ENCODE results near the gene RPS6KB2. TPM values are rescaled to one million over a fixed set of nuclear protein-coding genes. Genes with fewer than 3 reads are reported as not detected.
"Not testable (repeated sequence)": the region's sequence is repeated elsewhere in the genome, so short reads cannot be mapped to it uniquely, and the experiment has no call there.

RPS6KB2 gene
- total and polyA plus RNA-seq, 2 donors (not counting 1 experiment from before 2014, with no cell fraction given) = 29.0 to 30.6 TPM

- H3K4me3 ChIP-seq (replicated peaks in 1 of 4; ENCODE audit: control extremely low read depth in 1 of 4, insufficient read depth in 1 of 4, low read depth in 3 of 4, low read length in 4 of 4) = no peak overlapping the region
- H3K9ac ChIP-seq (ENCODE audit: insufficient read depth, low read length) = no peak overlapping the region
- no peak overlapping the region for H2AFZ ChIP-seq (ENCODE audit: low read length)
- H3K27ac ChIP-seq (ENCODE audit: insufficient read depth, low read length) = no peak overlapping the region
- H3K9me3 ChIP-seq (ENCODE audit: control insufficient read depth, insufficient read depth, low read depth, low read length) = no peaks in the 10 kb centered on the region
- no peak overlapping the region for H3K4me2 ChIP-seq (ENCODE audit: extremely low read depth, insufficient read depth, low read length)
- DNase-seq (ENCODE audit: low read depth in 2 of 2) = no peak
- H3K27me3 ChIP-seq (ENCODE audit: control insufficient read depth, insufficient read depth, low read length) = no peaks in the 10 kb centered on the region
- H3K36me3 ChIP-seq (ENCODE audit: control insufficient read depth, insufficient read depth, low read length) = no peaks in the 10 kb centered on the region
- H3K79me2 ChIP-seq (ENCODE audit: control insufficient read depth, insufficient read depth, low read length) = no peaks in the 10 kb centered on the region
- TF ChIP-seq CTCF (conservative IDR thresholded peaks at IDR 0.05 in 1 of 2, IDR thresholded peaks at IDR 0.05 in 1 of 2; ENCODE audit: low read depth in 1 of 2, low read length in 2 of 2) (no peak), EZH2 (IDR thresholded peaks at IDR 0.05; ENCODE audit: low read length, missing control alignments) (no peak)
- H4K20me1 ChIP-seq (ENCODE audit: control insufficient read depth, extremely low read depth, insufficient read depth, low read length) = no peaks in the 10 kb centered on the region
- peaks cover 5% of the 10 kb centered on the region for H3K4me1 ChIP-seq (ENCODE audit: control insufficient read depth, extremely low read depth, insufficient read depth, low read length)
Observed at GRCh38 chr11:67423466-67423865, 4.8 kb upstream of the RPS6KB2 start.

DNA sequence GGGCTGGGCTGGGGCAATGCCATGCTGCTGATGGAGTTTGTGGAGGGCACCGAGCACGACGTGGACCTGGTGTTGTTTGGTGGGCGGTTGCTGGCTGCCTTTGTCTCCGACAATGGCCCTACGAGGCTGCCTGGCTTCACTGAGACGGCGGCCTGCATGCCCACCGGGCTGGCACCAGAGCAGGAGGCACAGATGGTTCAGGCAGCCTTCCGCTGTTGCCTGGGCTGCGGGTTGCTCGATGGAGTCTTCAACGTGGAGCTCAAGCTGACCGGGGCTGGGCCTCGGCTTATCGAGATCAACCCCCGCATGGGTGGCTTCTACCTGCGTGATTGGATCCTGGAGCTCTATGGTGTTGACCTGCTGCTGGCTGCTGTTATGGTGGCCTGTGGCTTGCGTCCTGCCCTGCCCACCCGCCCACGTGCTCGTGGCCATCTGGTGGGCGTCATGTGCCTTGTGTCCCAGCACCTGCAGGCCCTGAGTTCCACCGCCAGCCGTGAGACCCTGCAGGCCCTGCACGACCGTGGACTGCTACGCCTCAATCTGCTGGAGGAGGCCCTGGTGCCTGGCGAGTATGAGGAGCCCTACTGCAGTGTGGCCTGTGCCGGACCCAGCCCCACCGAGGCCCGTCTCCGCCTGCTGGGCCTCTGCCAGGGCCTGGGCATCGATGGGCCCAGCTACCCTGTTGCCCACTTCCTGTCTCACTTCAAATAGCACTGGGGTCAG is 4.2 kb upstream of the RPS6KB2 start:
- Histone ChIP-seq H3K9me3 (ENCODE audit: control insufficient read depth, insufficient read depth, low read depth, low read length) (no peaks in the 10 kb centered on the region), H3K4me3 (replicated peaks in 1 of 4; ENCODE audit: control extremely low read depth in 1 of 4, insufficient read depth in 1 of 4, low read depth in 3 of 4, low read length in 4 of 4) (no peak overlapping the region)
- TF ChIP-seq EZH2 (IDR thresholded peaks at IDR 0.05; ENCODE audit: low read length, missing control alignments) (no peak), CTCF (conservative IDR thresholded peaks at IDR 0.05 in 1 of 2, IDR thresholded peaks at IDR 0.05 in 1 of 2; ENCODE audit: low read depth in 1 of 2, low read length in 2 of 2) (no peak)

GRCh38 chr11:67427364-67427859 is 882 bp upstream of the RPS6KB2 start:
- peak overlapping the region; percentile 49 for H3K4me2 ChIP-seq (ENCODE audit: extremely low read depth, insufficient read depth, low read length)
- peak overlapping the region; percentile 62 for H3K27ac ChIP-seq (ENCODE audit: insufficient read depth, low read length)
- H3K36me3 ChIP-seq (ENCODE audit: control insufficient read depth, insufficient read depth, low read length); H4K20me1 ChIP-seq (ENCODE audit: control insufficient read depth, extremely low read depth, insufficient read depth, low read length); DNase-seq (ENCODE audit: low read depth in 2 of 2); H3K4me1 ChIP-seq (ENCODE audit: control insufficient read depth, extremely low read depth, insufficient read depth, low read length); H3K9me3 ChIP-seq (ENCODE audit: control insufficient read depth, insufficient read depth, low read depth, low read length); H3K79me2 ChIP-seq (ENCODE audit: control insufficient read depth, insufficient read depth, low read length); H3K27me3 ChIP-seq (ENCODE audit: control insufficient read depth, insufficient read depth, low read length): not testable (repeated sequence)
- H2AFZ ChIP-seq (ENCODE audit: low read length) = peak overlapping the region; percentile 65
- peak overlapping the region; percentile 62 to 93 (median 87) for H3K4me3 ChIP-seq (replicated peaks in 1 of 4; ENCODE audit: control extremely low read depth in 1 of 4, insufficient read depth in 1 of 4, low read depth in 3 of 4, low read length in 4 of 4)
- H3K9ac ChIP-seq (ENCODE audit: insufficient read depth, low read length) = peak overlapping the region; percentile 51

More for the DNA sequence above, 4.2 kb upstream of the RPS6KB2 start:
- Histone ChIP-seq H3K27me3 (ENCODE audit: control insufficient read depth, insufficient read depth, low read length) (no peaks in the 10 kb centered on the region), H3K4me2 (ENCODE audit: extremely low read depth, insufficient read depth, low read length) (no peak overlapping the region), H4K20me1 (ENCODE audit: control insufficient read depth, extremely low read depth, insufficient read depth, low read length) (no peaks in the 10 kb centered on the region), H3K4me1 (ENCODE audit: control insufficient read depth, extremely low read depth, insufficient read depth, low read length) (peaks cover 5% of the 10 kb centered on the region), H3K27ac (ENCODE audit: insufficient read depth, low read length) (no peak overlapping the region), H3K9ac (ENCODE audit: insufficient read depth, low read length) (no peak overlapping the region), H2AFZ (ENCODE audit: low read length) (no peak overlapping the region), H3K36me3 (ENCODE audit: control insufficient read depth, insufficient read depth, low read length) (no peaks in the 10 kb centered on the region), H3K79me2 (ENCODE audit: control insufficient read depth, insufficient read depth, low read length) (peaks cover 5% of the 10 kb centered on the region)
- DNase-seq (ENCODE audit: low read depth in 2 of 2) = no peak

Measured in fibroblast of lung (primary cell).